ENCODE results near the gene ZNF496. TPM values are rescaled to one million over a fixed set of nuclear protein-coding genes. Genes with fewer than 3 reads are reported as not detected.
A peak's percentile ranks its signal among the peaks of the same experiment; 100 is the strongest.
"Not testable (repeated sequence)": the region's sequence is repeated elsewhere in the genome, so short reads cannot be mapped to it uniquely, and the experiment has no call there.

Gene ZNF496
- total RNA-seq, result 10 to 100 TPM; 29.7 to 32.9 TPM

- peak; percentile 71 to 75 for ATAC-seq (replicated peaks in 1 of 2)
- H3K27me3 Mint-ChIP-seq (ENCODE audit: low read depth), result no peaks in the 10 kb centered on the region
- H3K4me1 Mint-ChIP-seq (ENCODE audit: low read depth), result peaks cover 60% of the 10 kb centered on the region
- peak within 1 kb of the TSS; percentile 89 for H3K27ac Mint-ChIP-seq
- no peaks in the 10 kb centered on the region for H3K9me3 Mint-ChIP-seq
- H3K4me3 Mint-ChIP-seq, result peak within 1 kb of the TSS; percentile 95 to 96
- peaks cover 4 to 5% of the 10 kb centered on the region in 2 donors for H3K36me3 Mint-ChIP-seq (ENCODE audit: insufficient read depth in 2 of 2)
- DNase-seq, result peak; percentile 71 to 75
Measured at GRCh38 chr1:247331525-247332214, at the start of gene ZNF496. Gene ZNF496 (minus strand): TSS chr1:247331867. CDS start chr1:247329578, 2,289 bp downstream.

GRCh38 chr1:247378334-247379073 lies 46.8 kb upstream of the ZNF496 start:
- Mint-ChIP-seq H3K27me3 (ENCODE audit: low read depth) (peaks cover 13% of the 10 kb centered on the region), H3K27ac (no peak overlapping the region), H3K9me3 (no peaks in the 10 kb centered on the region), H3K4me3 (no peak overlapping the region), H3K4me1 (ENCODE audit: low read depth) (no peaks in the 10 kb centered on the region), H3K36me3 (ENCODE audit: insufficient read depth in 2 of 2) (no peaks in the 10 kb centered on the region)
- DNase-seq, result no peak
- no peak for ATAC-seq (replicated peaks in 1 of 2)

- H3K4me1 Mint-ChIP-seq (ENCODE audit: low read depth); ATAC-seq (replicated peaks in 1 of 2); H3K4me3 Mint-ChIP-seq; H3K27ac Mint-ChIP-seq; H3K9me3 Mint-ChIP-seq; DNase-seq; H3K27me3 Mint-ChIP-seq (ENCODE audit: low read depth); H3K36me3 Mint-ChIP-seq (ENCODE audit: insufficient read depth in 2 of 2): not testable (repeated sequence)
Measured at GRCh38 chr1:247377656-247378055, 46.0 kb upstream of the ZNF496 start.

- Mint-ChIP-seq H3K27ac (no peak overlapping the region), H3K4me3 (no peak overlapping the region), H3K36me3 (ENCODE audit: insufficient read depth in 2 of 2) (no peaks in the 10 kb centered on the region), H3K27me3 (ENCODE audit: low read depth) (peaks cover 7% of the 10 kb centered on the region), H3K4me1 (ENCODE audit: low read depth) (peaks cover 7% of the 10 kb centered on the region), H3K9me3 (no peaks in the 10 kb centered on the region)
- DNase-seq (no peak), ATAC-seq (replicated peaks in 1 of 2) (no peak)
Measured at GRCh38 chr1:247376659-247377058, 45.0 kb upstream of the ZNF496 start.

- ATAC-seq (replicated peaks in 1 of 2) (no peak), DNase-seq (no peak)
- no peaks in the 10 kb centered on the region for H3K36me3 Mint-ChIP-seq (ENCODE audit: insufficient read depth in 2 of 2)
- H3K4me3 Mint-ChIP-seq, result no peak overlapping the region
- H3K9me3 Mint-ChIP-seq, result no peaks in the 10 kb centered on the region
- H3K27ac Mint-ChIP-seq, result no peak overlapping the region
- peaks cover 7% of the 10 kb centered on the region for H3K4me1 Mint-ChIP-seq (ENCODE audit: low read depth)
- H3K27me3 Mint-ChIP-seq (ENCODE audit: low read depth), result peaks cover 7% of the 10 kb centered on the region
Measured at GRCh38 chr1:247375747-247376146, 44.1 kb upstream of the ZNF496 start.

GRCh38 chr1:247374651-247375334 lies 43.1 kb upstream of the ZNF496 start:
- not testable (repeated sequence) for H3K36me3 Mint-ChIP-seq (ENCODE audit: insufficient read depth in 2 of 2); H3K27me3 Mint-ChIP-seq (ENCODE audit: low read depth); H3K27ac Mint-ChIP-seq; H3K4me3 Mint-ChIP-seq; H3K9me3 Mint-ChIP-seq; H3K4me1 Mint-ChIP-seq (ENCODE audit: low read depth); ATAC-seq (replicated peaks in 1 of 2); DNase-seq

- peak; percentile 82 to 89 for ATAC-seq (replicated peaks in 1 of 2)
- DNase-seq, result peak; percentile 64 to 69
- Mint-ChIP-seq H3K4me1 (ENCODE audit: low read depth) (peaks cover 7% of the 10 kb centered on the region), H3K27ac (no peak overlapping the region), H3K27me3 (ENCODE audit: low read depth) (no peaks in the 10 kb centered on the region), H3K9me3 (no peaks in the 10 kb centered on the region), H3K36me3 (ENCODE audit: insufficient read depth in 2 of 2) (no peaks in the 10 kb centered on the region), H3K4me3 (peak overlapping the region; percentile 63 to 67)
Measured at GRCh38 chr1:247373721-247374141, 42.1 kb upstream of the ZNF496 start.

GRCh38 chr1:247371801-247372259 lies 40.2 kb upstream of the ZNF496 start:
- no peak overlapping the region for H3K4me3 Mint-ChIP-seq
- H3K4me1 Mint-ChIP-seq (ENCODE audit: low read depth), result peaks cover 7% of the 10 kb centered on the region
- ATAC-seq (replicated peaks in 1 of 2) (no peak), DNase-seq (no peak)
- H3K36me3 Mint-ChIP-seq (ENCODE audit: insufficient read depth in 2 of 2), result no peaks in the 10 kb centered on the region
- H3K27ac Mint-ChIP-seq, result no peak overlapping the region
- no peaks in the 10 kb centered on the region for H3K9me3 Mint-ChIP-seq
- peaks cover 11% of the 10 kb centered on the region for H3K27me3 Mint-ChIP-seq (ENCODE audit: low read depth)

- Mint-ChIP-seq H3K4me3 (no peak overlapping the region), H3K9me3 (no peaks in the 10 kb centered on the region), H3K4me1 (ENCODE audit: low read depth) (peaks cover 7% of the 10 kb centered on the region), H3K36me3 (ENCODE audit: insufficient read depth in 2 of 2) (no peaks in the 10 kb centered on the region), H3K27ac (no peak overlapping the region), H3K27me3 (ENCODE audit: low read depth) (peaks cover 15% of the 10 kb centered on the region)
- no peak for DNase-seq
- no peak for ATAC-seq (replicated peaks in 1 of 2)
Measured at GRCh38 chr1:247370786-247371732, 39.4 kb upstream of the ZNF496 start.

- Mint-ChIP-seq H3K9me3 (no peaks in the 10 kb centered on the region), H3K4me3 (no peak overlapping the region), H3K27ac (no peak overlapping the region), H3K27me3 (ENCODE audit: low read depth) (peaks cover 31% of the 10 kb centered on the region), H3K36me3 (ENCODE audit: insufficient read depth in 2 of 2) (peaks cover 0 to 2% of the 10 kb centered on the region in 2 donors), H3K4me1 (ENCODE audit: low read depth) (peaks cover 7% of the 10 kb centered on the region)
- no peak for DNase-seq
- no peak for ATAC-seq (replicated peaks in 1 of 2)
Measured at GRCh38 chr1:247368490-247369145, 37.0 kb upstream of the ZNF496 start.

GRCh38 chr1:247367786-247368422 lies 36.2 kb upstream of the ZNF496 start:
- H3K36me3 Mint-ChIP-seq (ENCODE audit: insufficient read depth in 2 of 2), result peaks cover 0 to 2% of the 10 kb centered on the region in 2 donors
- ATAC-seq (replicated peaks in 1 of 2) (no peak), DNase-seq (no peak)
- no peak overlapping the region for H3K4me3 Mint-ChIP-seq
- no peak overlapping the region for H3K27ac Mint-ChIP-seq
- H3K27me3 Mint-ChIP-seq (ENCODE audit: low read depth), result peaks cover 38% of the 10 kb centered on the region
- H3K4me1 Mint-ChIP-seq (ENCODE audit: low read depth), result peaks cover 6% of the 10 kb centered on the region
- H3K9me3 Mint-ChIP-seq, result no peaks in the 10 kb centered on the region
